Epithelial cell of proximal tubule (primary cell): ENCODE measurements around the gene ASTN2. TPM values are rescaled to one million over a fixed set of nuclear protein-coding genes. Genes with fewer than 3 reads are reported as not detected.

Experiments
- DNase-seq: peaks from one replicate; pipeline ENCODE4 v3.0.0-alpha.2; 2011; ENCODE audit warnings: low read depth
- H3K4me3 ChIP-seq: 2 replicates; pipeline ENCODE4 v1.5.1; 2011; ENCODE audit warnings: low read depth, mild to moderate bottlenecking, low read length
- CTCF ChIP-seq: conservative IDR thresholded peaks from 2 replicates; pipeline ENCODE4 v1.5.1; 2012; ENCODE audit warnings: low read depth, mild to moderate bottlenecking, low read length
- total RNA-seq: library from RNA; depleted of rRNA; stranded (reverse); fragments of >200 nt; gene quantifications from 2 replicates; pipeline ENCODE4 v1.2.3, GENCODE V29; 2015

Gene ASTN2
- total RNA-seq, 1 donor from 2014 or later: 4.4 TPM

DNA sequence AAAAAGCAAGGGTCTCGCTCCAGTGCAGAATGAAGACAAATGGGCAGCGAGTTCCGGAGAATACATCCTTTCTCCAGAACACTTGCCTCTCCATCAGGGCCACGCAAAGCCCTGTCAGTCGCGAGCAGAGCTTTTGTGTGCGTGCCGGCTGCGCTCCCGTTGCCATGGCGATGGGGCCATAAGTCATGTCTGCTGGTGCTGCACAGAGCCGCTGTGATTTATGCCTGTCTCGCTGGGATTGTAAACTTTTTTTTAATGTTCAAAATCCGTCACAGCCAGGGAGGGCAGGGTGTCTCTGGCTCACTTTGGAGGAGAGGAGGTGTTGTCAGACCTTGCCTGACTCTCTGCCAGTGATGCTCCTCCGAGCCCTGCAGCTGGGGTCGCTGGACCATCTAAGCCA is 455.0 kb downstream of the ASTN2 start:
- H3K4me3 ChIP-seq: no peak overlapping the region
- TF ChIP-seq CTCF: no peak
- no peak for DNase-seq

GRCh38 chr9:116958881-116959280 is 456.0 kb downstream of the ASTN2 start:
- DNase-seq: no peak
- TF ChIP-seq CTCF: no peak
- no peak overlapping the region for H3K4me3 ChIP-seq

DNA sequence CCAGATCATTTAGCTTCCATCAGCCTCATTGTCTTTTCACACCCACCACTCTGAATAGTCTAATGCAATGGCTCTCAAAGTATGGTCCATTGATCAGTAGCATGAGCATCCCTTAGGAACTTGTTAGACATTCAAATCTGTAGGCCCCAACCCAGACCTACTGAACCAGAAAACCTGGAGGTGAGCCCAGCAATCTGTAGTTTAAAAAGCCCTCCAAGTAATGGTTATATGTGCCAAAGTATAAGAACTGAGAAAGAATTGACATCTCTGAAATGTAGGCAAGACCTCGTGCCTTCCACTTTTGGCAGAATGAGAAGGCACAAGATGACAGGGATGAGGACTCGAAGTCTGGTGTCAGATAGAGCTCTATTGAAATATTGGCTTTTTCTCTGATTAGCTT is 460.1 kb downstream of the ASTN2 start:
- no peak for TF ChIP-seq CTCF
- H3K4me3 ChIP-seq: no peak overlapping the region
- DNase-seq: no peak

- TF ChIP-seq CTCF: no peak
Measured at GRCh38 chr9:116953271-116953670, 461.6 kb downstream of the ASTN2 start.

DNA sequence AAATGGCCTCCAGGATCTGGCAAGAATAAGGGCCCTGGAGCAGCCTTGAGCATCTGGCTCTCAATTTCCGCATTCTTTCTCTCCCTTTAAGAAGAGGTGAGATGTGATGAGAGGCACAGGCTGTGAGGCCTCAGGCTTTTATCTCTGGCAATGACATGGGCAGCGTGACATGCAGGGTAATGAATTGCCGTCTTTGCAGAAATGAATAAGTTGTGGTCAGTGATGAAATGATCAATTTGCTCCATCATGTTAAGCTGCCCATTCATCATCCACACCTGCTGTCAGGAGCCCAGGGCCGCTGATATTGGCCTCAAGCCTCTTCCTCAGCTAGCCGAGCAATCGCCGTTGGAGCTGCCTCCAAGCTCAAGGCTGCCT is 462.4 kb downstream of the ASTN2 start:
- no peak for TF ChIP-seq CTCF
- no peak for DNase-seq

More at GRCh38 chr9:116953271-116953670, 461.6 kb downstream of the ASTN2 start:
- no peak for DNase-seq
- H3K4me3 ChIP-seq: no peak overlapping the region

DNA sequence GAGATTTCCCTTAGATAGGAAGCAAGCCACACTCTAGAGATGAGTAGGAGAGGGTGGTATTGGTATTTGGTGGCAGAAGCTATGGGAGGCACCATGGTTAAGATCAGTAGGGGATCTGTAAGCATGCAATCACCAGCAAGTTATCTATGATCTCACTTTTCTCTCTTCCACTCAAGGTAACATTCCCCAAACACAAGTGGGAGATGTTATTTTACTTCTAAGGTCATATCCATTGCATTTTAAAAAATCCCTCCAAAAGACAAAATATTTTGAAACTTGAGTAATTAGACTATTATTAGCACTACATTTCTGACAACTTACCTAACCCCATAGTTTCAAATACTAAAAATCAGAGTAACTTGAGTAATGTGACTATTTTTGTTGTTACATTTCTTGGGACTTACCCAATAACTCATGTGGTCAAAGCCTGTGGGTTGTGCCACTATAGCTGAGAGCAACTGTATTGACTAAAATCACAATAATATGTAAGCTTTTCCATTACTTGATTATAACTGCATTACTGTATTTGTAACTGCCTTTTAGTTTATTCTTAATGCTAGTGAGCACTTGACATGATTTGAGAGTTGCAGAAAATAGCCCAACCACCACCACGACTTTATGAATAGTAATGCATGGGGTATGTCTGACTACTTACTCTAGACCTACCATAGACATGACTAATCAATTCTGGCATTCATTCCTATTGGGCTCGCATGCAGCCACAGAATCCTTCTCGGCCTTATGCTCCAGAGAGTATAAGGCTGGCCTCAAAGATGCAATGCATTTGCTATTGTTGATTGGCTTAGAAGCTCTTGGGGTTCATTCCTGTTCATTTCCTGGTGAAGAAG is 463.0 kb downstream of the ASTN2 start:
- TF ChIP-seq CTCF: no peak
- DNase-seq: peak; percentile 61
- H3K4me3 ChIP-seq: no peak overlapping the region

More for the DNA sequence above, 462.4 kb downstream of the ASTN2 start:
- H3K4me3 ChIP-seq: no peak overlapping the region

- no peak for TF ChIP-seq CTCF
- no peak overlapping the region for H3K4me3 ChIP-seq
- DNase-seq: no peak
Measured at GRCh38 chr9:116945817-116946216, 469.0 kb downstream of the ASTN2 start.
